SK-N-SH (cell line): ENCODE data around the gene ZBTB37. TPM values are rescaled to one million over a fixed set of nuclear protein-coding genes. Genes with fewer than 3 reads are reported as not detected.
"Not testable (repeated sequence)": the region's sequence is repeated elsewhere in the genome, so short reads cannot be mapped to it uniquely, and the experiment has no call there.

Experiments used
- CTCF ChIA-PET: fragments of 300-600, 350-600 bp; formaldehyde crosslinking; extraction: SDS; loops from one replicate; lab custom pipeline; 2021; lab: Yijun Ruan, JAX
- POLR2A ChIA-PET: fragments of 350-600 bp; sonication (Branson Sonifier 250); formaldehyde crosslinking; extraction: SDS; loops from one replicate; lab custom pipeline; 2020; ENCODE audit warnings: antibody characterized with exemption, inconsistent platforms; lab: Yijun Ruan, JAX
- DNase-seq: peaks from one replicate; pipeline ENCODE4 v3.0.0; 2012
- H2AFZ ChIP-seq: fragments of 200-600 bp; sonication (generic); 2 replicates; pipeline ENCODE4 v1.8.1; 2016; ENCODE audit warnings: antibody characterized with exemption, mild to moderate bottlenecking, low read depth
- H3F3A ChIP-seq: fragments of 200-600 bp; sonication (generic); replicated peaks from 2 replicates; pipeline ENCODE3; 2016; ENCODE audit warnings: antibody characterized with exemption, mild to moderate bottlenecking; ENCODE audit not compliant: insufficient read depth
- H3K27ac ChIP-seq, 2 experiments: fragments of 200-500 bp in 1 of 2; fragments of 200-600 bp in 1 of 2; sonication (Bioruptor generic) in 1 of 2; sonication (generic), shearing (Covaris generic) in 1 of 2; 2 replicates each; pipeline versions ENCODE4 v1.5.1 to v1.6.1; 2014 to 2016; ENCODE audit warnings: low read depth in 2 of 2, inconsistent platforms in 1 of 2, low read length in 1 of 2, mild to moderate bottlenecking in 1 of 2, mixed read lengths in 1 of 2
- H3K27me3 ChIP-seq: fragments of 200-600 bp; sonication (generic), shearing (Covaris generic); 2 replicates; pipeline ENCODE4 v1.6.1; 2016; ENCODE audit warnings: mixed run types; ENCODE audit not compliant: insufficient read depth
- H3K36me3 ChIP-seq, 2 experiments: fragments of 200-500 bp in 1 of 2; fragments of 200-600 bp in 1 of 2; sonication (Bioruptor generic) in 1 of 2; sonication (generic) in 1 of 2; replicated peaks in 1 of 2; 2 replicates each; pipeline versions ENCODE3 to v1.5.1; 2014 to 2016; ENCODE audit warnings: low read length in 1 of 2, mild to moderate bottlenecking in 1 of 2; ENCODE audit not compliant: insufficient read depth in 2 of 2, control insufficient read depth in 1 of 2
- H3K4me1 ChIP-seq, 2 experiments: fragments of 200-500 bp in 1 of 2; fragments of 200-600 bp in 1 of 2; sonication (Bioruptor generic) in 1 of 2; sonication (generic), shearing (Covaris generic) in 1 of 2; 2 replicates each; pipeline versions ENCODE4 v1.5.1 to v1.6.1; 2014 to 2016; ENCODE audit warnings: low read depth in 1 of 2, low read length in 1 of 2, mixed run types in 1 of 2; ENCODE audit not compliant: insufficient read depth in 2 of 2, control insufficient read depth in 1 of 2
- H3K4me2 ChIP-seq: fragments of 200-600 bp; sonication (generic), shearing (Covaris generic); 2 replicates; pipeline ENCODE4 v1.6.1; 2017; ENCODE audit warnings: mixed run types
- H3K4me3 ChIP-seq, 2 experiments: fragments of 200-500 bp in 1 of 2; fragments of 200-600 bp in 1 of 2; sonication (Bioruptor generic) in 1 of 2; sonication (generic), shearing (Covaris generic) in 1 of 2; 2 replicates each; pipeline versions ENCODE4 v1.5.1 to v1.8.1; 2014 to 2016; ENCODE audit warnings: low read depth in 2 of 2, inconsistent platforms in 1 of 2, low read length in 1 of 2, mild to moderate bottlenecking in 1 of 2, mixed read lengths in 1 of 2, moderate library complexity in 1 of 2
- H3K79me2 ChIP-seq: fragments of 200-600 bp; sonication (generic); 2 replicates; pipeline ENCODE4 v1.8.1; 2017; ENCODE audit warnings: mild to moderate bottlenecking; ENCODE audit not compliant: insufficient read depth
- H3K9ac ChIP-seq: fragments of 200-600 bp; sonication (generic); 2 replicates; pipeline ENCODE4 v1.6.1; 2017; ENCODE audit warnings: mixed run types
- H3K9me2 ChIP-seq: fragments of 200-600 bp; sonication (generic); 2 replicates; pipeline ENCODE4 v1.6.1; 2017; ENCODE audit warnings: mixed run types
- H3K9me3 ChIP-seq: fragments of 200-600 bp; sonication (generic); 2 replicates; pipeline ENCODE4 v1.6.1; 2017; ENCODE audit warnings: mixed run types, mild to moderate bottlenecking, moderate library complexity
- H4K20me1 ChIP-seq: fragments of 200-600 bp; sonication (generic); 2 replicates; pipeline ENCODE4 v1.6.1; 2017; ENCODE audit warnings: mild to moderate bottlenecking, mixed run types; ENCODE audit not compliant: insufficient read depth
- CHD2 ChIP-seq: fragments of 150-350 bp; IDR thresholded peaks from 2 replicates; pipeline ENCODE4 v1.6.1; 2018; ENCODE audit warnings: low read length; ENCODE audit not compliant: partially characterized antibody
- POLR2AphosphoS5 ChIP-seq: IDR thresholded peaks from 2 replicates; pipeline ENCODE4 v1.6.1; 2012; ENCODE audit warnings: low read depth, low read length
- TCF12 ChIP-seq: IDR thresholded peaks from 2 replicates; pipeline ENCODE4 v1.4.0; 2012
- USF1 ChIP-seq: IDR thresholded peaks from 2 replicates; pipeline ENCODE4 v1.4.0; 2012; ENCODE audit warnings: low read depth, borderline replicate concordance
- YY1 ChIP-seq: IDR thresholded peaks from 2 replicates; pipeline ENCODE4 v1.4.0; 2012; ENCODE audit warnings: low read depth, mild to moderate bottlenecking
- WGBS: methylation state at CpG from one replicate; pipeline ENCODE4 v1.1.6; 2017; ENCODE audit warnings: low lambda C conversion rate; 5-methylcytosine and 5-hydroxymethylcytosine counted together
- polyA plus RNA-seq, 3 experiments: library from polyadenylated mRNA; depleted of rRNA; stranded (reverse); fragments of >200 nt; gene quantifications; 2 replicates each; pipeline ENCODE4 v1.2.3, GENCODE V29; 2012

ZBTB37 gene
- polyA plus RNA-seq, 1 of the 3 experiments (the other 2 are of a cell fraction) = 0.89 TPM

- DNase-seq = no peak
- H4K20me1 ChIP-seq = no peaks in the 10 kb centered on the region
- POLR2A ChIA-PET = no interaction called here
- H3K9ac ChIP-seq = no peak overlapping the region
- no peak overlapping the region for H3K4me2 ChIP-seq
- no peak overlapping the region for H3K4me3 ChIP-seq
- no peak for TF ChIP-seq POLR2AphosphoS5
- TF ChIP-seq YY1 = no peak
- no peak for TF ChIP-seq TCF12
- no peak for TF ChIP-seq CHD2
- TF ChIP-seq, all 33 proteins: peak for 0
- no peaks in the 10 kb centered on the region for H3K4me1 ChIP-seq
- H3K9me2 ChIP-seq = no peaks in the 10 kb centered on the region
- no peak overlapping the region for H3K27ac ChIP-seq
- no peaks in the 10 kb centered on the region for H3K79me2 ChIP-seq
- 54% methylated on average over 5 of the region's 5 CpGs for WGBS
- CTCF ChIA-PET = no interaction called here
- H3K36me3 ChIP-seq = no peaks in the 10 kb centered on the region
- no peaks in the 10 kb centered on the region for H3K9me3 ChIP-seq
- H2AFZ ChIP-seq = no peak overlapping the region
- H3F3A ChIP-seq = no peaks in the 10 kb centered on the region
- H3K27me3 ChIP-seq = no peaks in the 10 kb centered on the region
Measured at GRCh38 chr1:173920861-173921260, 52.7 kb downstream of the ZBTB37 start.

- Histone ChIP-seq H3K4me3 (no peak overlapping the region), H3K79me2 (no peaks in the 10 kb centered on the region), H3F3A (no peaks in the 10 kb centered on the region), H3K4me1 (no peaks in the 10 kb centered on the region), H3K9ac (no peak overlapping the region), H3K9me3 (no peaks in the 10 kb centered on the region), H4K20me1 (no peaks in the 10 kb centered on the region), H3K27me3 (no peaks in the 10 kb centered on the region), H3K4me2 (no peak overlapping the region), H3K9me2 (no peaks in the 10 kb centered on the region), H2AFZ (no peak overlapping the region), H3K27ac (no peak overlapping the region), H3K36me3 (peaks cover 0 to 3% of the 10 kb centered on the region in 2 experiments)
- TF ChIP-seq USF1 (no peak), POLR2AphosphoS5 (no peak)
- no peak for DNase-seq
- WGBS = 98% methylated on average over 8 of the region's 8 CpGs
- ChIA-PET CTCF (no interaction called here), POLR2A (interaction anchor here (1.8 kb wide), 1 partner anchor 58 kb away, joined by 5 read pairs; the partner anchor contains the start of genes GAS5 and ZBTB37)
Measured at GRCh38 chr1:173925306-173926242, 57.4 kb downstream of the ZBTB37 start.

DNA sequence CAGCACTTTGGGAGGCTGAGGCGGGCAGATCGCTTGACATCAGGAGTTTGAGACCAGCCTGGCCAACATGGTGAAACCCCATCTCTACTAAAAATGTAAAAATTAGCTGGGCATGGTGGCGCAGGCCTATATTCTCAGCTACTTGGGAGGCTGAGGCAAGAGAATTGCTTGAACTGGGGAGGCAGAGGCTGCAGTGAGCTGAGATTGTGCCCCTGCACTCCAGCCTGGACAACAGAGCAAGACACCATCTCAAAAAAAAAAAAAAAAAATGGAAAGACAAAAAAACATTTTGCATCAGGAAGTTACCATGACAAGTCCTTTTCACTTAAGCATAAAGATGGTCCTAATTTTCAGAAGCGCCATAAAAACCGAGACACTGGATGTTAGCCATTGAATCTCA, 62.4 kb downstream of the ZBTB37 start:
- H3K4me2 ChIP-seq, H4K20me1 ChIP-seq, H3K79me2 ChIP-seq, H3K9me2 ChIP-seq, H3K4me3 ChIP-seq, H2AFZ ChIP-seq, POLR2A ChIA-PET, DNase-seq, H3K27me3 ChIP-seq, H3K27ac ChIP-seq, H3K4me1 ChIP-seq, H3K9me3 ChIP-seq, H3K9ac ChIP-seq: not testable (repeated sequence)
- Histone ChIP-seq H3K36me3 (peaks cover 42 to 43% of the 10 kb centered on the region in 2 experiments), H3F3A (peaks cover 10% of the 10 kb centered on the region)
- CTCF ChIA-PET = interaction anchor here (0.5 kb wide), 1 partner anchor 32 kb away, joined by 3 read pairs; no protein-coding TSS in a partner anchor
- 100% methylated on average over 5 of the region's 5 CpGs for WGBS
